ENCODE data around the gene GMCL1.

Gene GMCL1

GRCh38 chr2:69917852-69918251 lies 88.4 kb downstream of the GMCL1 start:
- no peaks in the 10 kb centered on the region for H3K36me3 ChIP-seq (ENCODE audit: insufficient read depth)
- no peak overlapping the region for H3K9ac ChIP-seq
- H3K27ac ChIP-seq: no peak overlapping the region
- no peak overlapping the region for H3K4me3 ChIP-seq (IDR thresholded peaks at IDR 0.05; ENCODE audit: insufficient read depth, low read depth, low read length)
- TF ChIP-seq CTCF (conservative IDR thresholded peaks at IDR 0.05; ENCODE audit: low read depth, low read length): no peak
- H3K79me2 ChIP-seq (ENCODE audit: insufficient read depth, low read depth): peaks cover 5% of the 10 kb centered on the region; the same call in 1 of the 2 replicates
- H4K20me1 ChIP-seq (ENCODE audit: insufficient read depth): no peaks in the 10 kb centered on the region
- no peak overlapping the region for H2AFZ ChIP-seq (ENCODE audit: low read depth)
- H3K27me3 ChIP-seq (ENCODE audit: insufficient read depth, low read depth): no peaks in the 10 kb centered on the region
- H3K4me2 ChIP-seq: no peak overlapping the region
- peaks cover 24% of the 10 kb centered on the region for H3K4me1 ChIP-seq (ENCODE audit: low read depth, poor library complexity, severe bottlenecking)

GRCh38 chr2:69918401-69918800 lies 88.9 kb downstream of the GMCL1 start:
- Histone ChIP-seq H2AFZ (ENCODE audit: low read depth) (no peak overlapping the region), H3K79me2 (ENCODE audit: insufficient read depth, low read depth) (peaks cover 5% of the 10 kb centered on the region; the same call in 1 of the 2 replicates), H3K27ac (no peak overlapping the region), H3K9ac (no peak overlapping the region), H3K27me3 (ENCODE audit: insufficient read depth, low read depth) (no peaks in the 10 kb centered on the region), H3K4me3 (IDR thresholded peaks at IDR 0.05; ENCODE audit: insufficient read depth, low read depth, low read length) (no peak overlapping the region), H3K36me3 (ENCODE audit: insufficient read depth) (no peaks in the 10 kb centered on the region), H4K20me1 (ENCODE audit: insufficient read depth) (no peaks in the 10 kb centered on the region), H3K4me1 (ENCODE audit: low read depth, poor library complexity, severe bottlenecking) (peaks cover 19% of the 10 kb centered on the region), H3K4me2 (no peak overlapping the region)
- TF ChIP-seq CTCF (conservative IDR thresholded peaks at IDR 0.05; ENCODE audit: low read depth, low read length): no peak

GRCh38 chr2:69923116-69923515 lies 93.7 kb downstream of the GMCL1 start:
- no peak for TF ChIP-seq CTCF (conservative IDR thresholded peaks at IDR 0.05; ENCODE audit: low read depth, low read length)
- Histone ChIP-seq H3K4me1 (ENCODE audit: low read depth, poor library complexity, severe bottlenecking) (peaks cover 10% of the 10 kb centered on the region), H3K36me3 (ENCODE audit: insufficient read depth) (no peaks in the 10 kb centered on the region), H3K9ac (no peak overlapping the region), H3K79me2 (ENCODE audit: insufficient read depth, low read depth) (no peaks in the 10 kb centered on the region), H2AFZ (ENCODE audit: low read depth) (no peak overlapping the region), H3K4me2 (no peak overlapping the region), H3K4me3 (IDR thresholded peaks at IDR 0.05; ENCODE audit: insufficient read depth, low read depth, low read length) (no peak overlapping the region), H3K27ac (no peak overlapping the region), H4K20me1 (ENCODE audit: insufficient read depth) (no peaks in the 10 kb centered on the region), H3K27me3 (ENCODE audit: insufficient read depth, low read depth) (no peaks in the 10 kb centered on the region)

- no peak overlapping the region for H3K27ac ChIP-seq
- no peaks in the 10 kb centered on the region for H3K36me3 ChIP-seq (ENCODE audit: insufficient read depth)
- no peak overlapping the region for H3K4me2 ChIP-seq
- H3K79me2 ChIP-seq (ENCODE audit: insufficient read depth, low read depth): no peaks in the 10 kb centered on the region
- no peak overlapping the region for H2AFZ ChIP-seq (ENCODE audit: low read depth)
- H3K4me1 ChIP-seq (ENCODE audit: low read depth, poor library complexity, severe bottlenecking): peaks cover 11% of the 10 kb centered on the region
- no peaks in the 10 kb centered on the region for H3K27me3 ChIP-seq (ENCODE audit: insufficient read depth, low read depth)
- no peak for TF ChIP-seq CTCF (conservative IDR thresholded peaks at IDR 0.05; ENCODE audit: low read depth, low read length)
- no peak overlapping the region for H3K4me3 ChIP-seq (IDR thresholded peaks at IDR 0.05; ENCODE audit: insufficient read depth, low read depth, low read length)
- H4K20me1 ChIP-seq (ENCODE audit: insufficient read depth): no peaks in the 10 kb centered on the region
- H3K9ac ChIP-seq: no peak overlapping the region
These were observed 97.5 kb downstream of the GMCL1 start for GRCh38 chr2:69926849-69927515.

All from KMS-11 (cell line).